Keratinocyte (primary cell): ENCODE results near the gene ADRB1. TPM values are rescaled to one million over a fixed set of nuclear protein-coding genes. Genes with fewer than 3 reads are reported as not detected.

ENCODE experiments used
- DNase-seq: peaks from one replicate; pipeline ENCODE4 v3.0.0-alpha.2; 2011; ENCODE audit warnings: low read depth, missing footprints, low spot score
- FAIRE-seq: peaks from 2 replicates; lab custom pipeline; 2011; peaks lifted over from hg19 to GRCh38; lab: Jason Lieb, UNC
- H2AFZ ChIP-seq: 2 replicates; pipeline ENCODE4 v1.6.0; 2012; ENCODE audit warnings: low read length, control low read depth, inconsistent platforms; ENCODE audit not compliant: control insufficient read depth
- H3K27ac ChIP-seq: 2 replicates; pipeline ENCODE4 v1.5.1; 2011; ENCODE audit warnings: low read length; ENCODE audit not compliant: control insufficient read depth, insufficient read depth
- H3K27me3 ChIP-seq: 3 replicates; pipeline ENCODE4 v1.6.0; 2011; ENCODE audit warnings: low read length; ENCODE audit not compliant: control insufficient read depth, insufficient read depth; ENCODE audit errors: extremely low read depth
- H3K36me3 ChIP-seq, 2 experiments: 2 replicates in 1 of 2; 3 replicates in 1 of 2; pipeline ENCODE4 v1.5.1; 2011; ENCODE audit warnings: low read length in 2 of 2, mild to moderate bottlenecking in 1 of 2; ENCODE audit not compliant: control insufficient read depth in 2 of 2, insufficient read depth in 2 of 2; ENCODE audit errors: extremely low read depth in 1 of 2
- H3K4me1 ChIP-seq: 3 replicates; pipeline ENCODE4 v1.5.1; 2011; ENCODE audit warnings: low read length; ENCODE audit not compliant: control insufficient read depth, insufficient read depth; ENCODE audit errors: extremely low read depth
- H3K4me2 ChIP-seq: 3 replicates; pipeline ENCODE4 v1.6.0; 2011; ENCODE audit warnings: low read depth, low read length; ENCODE audit not compliant: control insufficient read depth, insufficient read depth; ENCODE audit errors: extremely low read depth
- H3K4me3 ChIP-seq, 3 experiments: fragments of 200-600 bp in 1 of 3; sonication (generic) in 1 of 3; 2 replicates in 2 of 3; 3 replicates in 1 of 3; pipeline ENCODE4 v1.5.1; 2011 to 2016; ENCODE audit warnings: low read length in 3 of 3, mild to moderate bottlenecking in 3 of 3, control low read depth in 2 of 3, inconsistent platforms in 1 of 3, low read depth in 1 of 3, mixed read lengths in 1 of 3, mixed run types in 1 of 3, moderate library complexity in 1 of 3; ENCODE audit not compliant: control insufficient read depth in 2 of 3, insufficient read depth in 2 of 3; ENCODE audit errors: extremely low read depth in 1 of 3
- H3K79me2 ChIP-seq: 2 replicates; pipeline ENCODE4 v1.6.0; 2012; ENCODE audit warnings: low read length; ENCODE audit not compliant: control insufficient read depth, insufficient read depth
- H3K9ac ChIP-seq: 3 replicates; pipeline ENCODE4 v1.6.0; 2011; ENCODE audit warnings: low read length; ENCODE audit not compliant: control insufficient read depth, insufficient read depth; ENCODE audit errors: extremely low read depth
- H3K9me1 ChIP-seq: 3 replicates; pipeline ENCODE4 v1.6.0; 2011; ENCODE audit warnings: low read length; ENCODE audit not compliant: control insufficient read depth, insufficient read depth; ENCODE audit errors: extremely low read depth
- H3K9me3 ChIP-seq: 2 replicates; pipeline ENCODE4 v1.5.1; 2012; ENCODE audit warnings: low read depth, low read length; ENCODE audit not compliant: control insufficient read depth
- H4K20me1 ChIP-seq: 3 replicates; pipeline ENCODE4 v1.6.0; 2011; ENCODE audit warnings: low read length; ENCODE audit not compliant: control insufficient read depth, insufficient read depth; ENCODE audit errors: extremely low read depth
- CTCF ChIP-seq, 3 experiments: IDR thresholded peaks in 1 of 3; conservative IDR thresholded peaks in 1 of 3; optimal IDR thresholded peaks in 1 of 3; 2 replicates in 2 of 3; 3 replicates in 1 of 3; pipeline versions ENCODE3 to v1.5.1; 2011; ENCODE audit warnings: low read length in 3 of 3, mild to moderate bottlenecking in 3 of 3, moderate library complexity in 2 of 3, control low read depth in 1 of 3, inconsistent platforms in 1 of 3; ENCODE audit not compliant: insufficient read depth in 2 of 3; ENCODE audit errors: extremely low read depth in 1 of 3
- EZH2 ChIP-seq: IDR thresholded peaks from one replicate; pipeline ENCODE4 v1.6.1; 2012; ENCODE audit warnings: inconsistent platforms, mild to moderate bottlenecking, low read length, moderate library complexity
- dilution Hi-C: fragments of 300-500 bp; cut with MboI; formaldehyde crosslinking; loops from one replicate; pipeline ENCODE4 v1.7.0; 2020; ENCODE audit warnings: low sequenced_read_pairs; ENCODE audit not compliant: extremely low pct_ligation_motif_present
- polyA plus RNA-seq, 5 experiments: library from polyadenylated mRNA; depleted of rRNA in 3 of 5; stranded (reverse) in 3 of 5; stranded (forward) in 1 of 5; unstranded in 1 of 5; fragments of >200 nt; gene quantifications; 1 replicate in 1 of 5; 2 replicates in 3 of 5; 3 replicates in 1 of 5; pipeline versions ENCODE4 v1.2.1 to v1.2.3, GENCODE V29; 2011 to 2012; ENCODE audit warnings: missing spikeins in 2 of 5, low read depth in 1 of 5, low replicate concordance in 1 of 5

The ADRB1 gene
- polyA plus RNA-seq, 1 donor (not counting 4 experiments of a cell fraction or from before 2014, with no cell fraction given): 0.05 TPM

- peak overlapping the region; percentile 70 for H3K4me2 ChIP-seq
- H3K9ac ChIP-seq: peak overlapping the region; percentile 33
- H2AFZ ChIP-seq: no peak overlapping the region
- H3K27ac ChIP-seq: peak overlapping the region; percentile 81
- H3K79me2 ChIP-seq: no peaks in the 10 kb centered on the region
- FAIRE-seq (no peak), DNase-seq (no peak)
- no peak for TF ChIP-seq EZH2
- TF ChIP-seq CTCF (optimal IDR thresholded peaks at IDR 0.05 in 1 of 3, IDR thresholded peaks at IDR 0.05 in 1 of 3, conservative IDR thresholded peaks at IDR 0.05 in 1 of 3; ENCODE audit: extremely low read depth in 1 of 3, insufficient read depth in 2 of 3, low read length in 3 of 3): no peak
- H3K4me3 ChIP-seq: peak overlapping the region in 2 of 3 experiments; percentile 22 to 47
- H3K27me3 ChIP-seq: no peaks in the 10 kb centered on the region
- no peaks in the 10 kb centered on the region for H3K9me3 ChIP-seq
- H3K4me1 ChIP-seq: peaks cover 46% of the 10 kb centered on the region
- H3K9me1 ChIP-seq: no peaks in the 10 kb centered on the region
- H3K36me3 ChIP-seq: no peaks in the 10 kb centered on the region
- no peaks in the 10 kb centered on the region for H4K20me1 ChIP-seq
- dilution Hi-C loops: no loop called here
These were observed 16.6 kb upstream of the ADRB1 start for GRCh38 chr10:114027041-114027394.

- dilution Hi-C loops: no loop called here
- no peaks in the 10 kb centered on the region for H3K27me3 ChIP-seq
- no peaks in the 10 kb centered on the region for H4K20me1 ChIP-seq
- no peak overlapping the region for H3K4me2 ChIP-seq
- FAIRE-seq (no peak), DNase-seq (no peak)
- H3K4me3 ChIP-seq: no peak overlapping the region
- no peak overlapping the region for H3K9ac ChIP-seq
- H3K9me3 ChIP-seq: no peaks in the 10 kb centered on the region
- H3K36me3 ChIP-seq: no peaks in the 10 kb centered on the region
- H3K9me1 ChIP-seq: no peaks in the 10 kb centered on the region
- H3K27ac ChIP-seq: peak overlapping the region; percentile 81
- peaks cover 46% of the 10 kb centered on the region for H3K4me1 ChIP-seq
- TF ChIP-seq EZH2: no peak
- TF ChIP-seq CTCF (optimal IDR thresholded peaks at IDR 0.05 in 1 of 3, IDR thresholded peaks at IDR 0.05 in 1 of 3, conservative IDR thresholded peaks at IDR 0.05 in 1 of 3; ENCODE audit: extremely low read depth in 1 of 3, insufficient read depth in 2 of 3, low read length in 3 of 3): no peak
- H3K79me2 ChIP-seq: no peaks in the 10 kb centered on the region
- no peak overlapping the region for H2AFZ ChIP-seq
These were observed 15.7 kb upstream of the ADRB1 start for GRCh38 chr10:114027951-114028350.
